Measurements from ENCODE around the gene MROH2A. TPM values are rescaled to one million over a fixed set of nuclear protein-coding genes. Genes with fewer than 3 reads are reported as not detected.

The MROH2A gene
- total and polyA plus RNA-seq, 9 of the 15 experiments (the other 6 are each of a cell fraction or from before 2014, with no cell fraction given): 0.03 TPM; not detected in 8

GRCh38 chr2:233867993-233868532, 89.9 kb downstream of the MROH2A start, which contains the start of gene MSL3B (continued):
- TF ChIP-seq, protein P1, sequence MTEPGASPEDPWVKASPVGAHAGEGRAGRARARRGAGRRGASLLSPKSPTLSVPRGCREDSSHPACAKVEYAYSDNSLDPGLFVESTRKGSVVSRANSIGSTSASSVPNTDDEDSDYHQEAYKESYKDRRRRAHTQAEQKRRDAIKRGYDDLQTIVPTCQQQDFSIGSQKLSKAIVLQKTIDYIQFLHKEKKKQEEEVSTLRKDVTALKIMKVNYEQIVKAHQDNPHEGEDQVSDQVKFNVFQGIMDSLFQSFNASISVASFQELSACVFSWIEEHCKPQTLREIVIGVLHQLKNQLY (CRISPR knock-in tag; conservative IDR thresholded peaks at IDR 0.05): no peak
- TF ChIP-seq, protein P2, sequence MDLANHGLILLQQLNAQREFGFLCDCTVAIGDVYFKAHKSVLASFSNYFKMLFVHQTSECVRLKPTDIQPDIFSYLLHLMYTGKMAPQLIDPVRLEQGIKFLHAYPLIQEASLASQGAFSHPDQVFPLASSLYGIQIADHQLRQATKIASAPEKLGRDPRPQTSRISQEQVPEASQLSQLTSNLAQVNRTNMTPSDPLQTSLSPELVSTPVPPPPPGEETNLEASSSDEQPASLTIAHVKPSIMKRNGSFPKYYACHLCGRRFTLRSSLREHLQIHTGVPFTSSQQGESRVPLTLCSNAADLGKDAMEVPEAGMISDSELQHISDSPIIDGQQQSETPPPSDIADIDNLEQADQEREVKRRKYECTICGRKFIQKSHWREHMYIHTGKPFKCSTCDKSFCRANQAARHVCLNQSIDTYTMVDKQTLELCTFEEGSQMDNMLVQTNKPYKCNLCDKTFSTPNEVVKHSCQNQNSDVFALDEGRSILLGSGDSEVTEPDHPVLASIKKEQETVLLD (IDR thresholded peaks at IDR 0.05): 0 out of 2 replicates have a peak, but pooled peaks have one; percentile 72
- TF ChIP-seq HDGF (IDR thresholded peaks at IDR 0.05) (no peak), E2F3 (CRISPR knock-in tag; IDR thresholded peaks at IDR 0.05) (0 out of 2 replicates have a peak, but pooled peaks have one; percentile 32), CHD1 (IDR thresholded peaks at IDR 0.05; ENCODE audit: low read length) (no peak), ZMIZ1 (IDR thresholded peaks at IDR 0.05; ENCODE audit: low read depth in 2 of 2, low read length in 2 of 2) (no peak), BRD4 (IDR thresholded peaks at IDR 0.05) (no peak), THRAP3 (IDR thresholded peaks at IDR 0.05; ENCODE audit: borderline replicate concordance) (no peak), RBM34 (IDR thresholded peaks at IDR 0.05; ENCODE audit: borderline replicate concordance, insufficient read depth, low read length) (no peak), POLR2AphosphoS5 (IDR thresholded peaks at IDR 0.05; ENCODE audit: control insufficient read depth, insufficient read depth, low read depth, low read length) (peak; percentile 49), ZNF384 (IDR thresholded peaks at IDR 0.05; ENCODE audit: low read depth, low read length) (no peak), ZNF592 (IDR thresholded peaks at IDR 0.05) (0 out of 2 replicates have a peak, but pooled peaks have one; percentile 52)
- TF ChIP-seq, protein P3, sequence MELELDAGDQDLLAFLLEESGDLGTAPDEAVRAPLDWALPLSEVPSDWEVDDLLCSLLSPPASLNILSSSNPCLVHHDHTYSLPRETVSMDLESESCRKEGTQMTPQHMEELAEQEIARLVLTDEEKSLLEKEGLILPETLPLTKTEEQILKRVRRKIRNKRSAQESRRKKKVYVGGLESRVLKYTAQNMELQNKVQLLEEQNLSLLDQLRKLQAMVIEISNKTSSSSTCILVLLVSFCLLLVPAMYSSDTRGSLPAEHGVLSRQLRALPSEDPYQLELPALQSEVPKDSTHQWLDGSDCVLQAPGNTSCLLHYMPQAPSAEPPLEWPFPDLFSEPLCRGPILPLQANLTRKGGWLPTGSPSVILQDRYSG (tag; conservative IDR thresholded peaks at IDR 0.05; ENCODE audit: low read depth): peak; percentile 56; the same call in 1 of the 2 replicates
- TF ChIP-seq, protein P4, sequence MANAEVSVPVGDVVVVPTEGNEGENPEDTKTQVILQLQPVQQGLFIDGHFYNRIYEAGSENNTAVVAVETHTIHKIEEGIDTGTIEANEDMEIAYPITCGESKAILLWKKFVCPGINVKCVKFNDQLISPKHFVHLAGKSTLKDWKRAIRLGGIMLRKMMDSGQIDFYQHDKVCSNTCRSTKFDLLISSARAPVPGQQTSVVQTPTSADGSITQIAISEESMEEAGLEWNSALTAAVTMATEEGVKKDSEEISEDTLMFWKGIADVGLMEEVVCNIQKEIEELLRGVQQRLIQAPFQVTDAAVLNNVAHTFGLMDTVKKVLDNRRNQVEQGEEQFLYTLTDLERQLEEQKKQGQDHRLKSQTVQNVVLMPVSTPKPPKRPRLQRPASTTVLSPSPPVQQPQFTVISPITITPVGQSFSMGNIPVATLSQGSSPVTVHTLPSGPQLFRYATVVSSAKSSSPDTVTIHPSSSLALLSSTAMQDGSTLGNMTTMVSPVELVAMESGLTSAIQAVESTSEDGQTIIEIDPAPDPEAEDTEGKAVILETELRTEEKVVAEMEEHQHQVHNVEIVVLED (CRISPR knock-in tag; IDR thresholded peaks at IDR 0.05): peak; percentile 90
